CD4-positive, alpha-beta T cell treated with Interferon gamma for 1 hour (primary cell): Measurements from ENCODE around the gene FRRS1L.
"Not testable (repeated sequence)": the region's sequence is repeated elsewhere in the genome, so short reads cannot be mapped to it uniquely, and the experiment has no call there.

ENCODE experiments used
- DNase-seq: peaks from one replicate; pipeline ENCODE4 v3.0.0-alpha.2; 2020

The FRRS1L gene

DNA sequence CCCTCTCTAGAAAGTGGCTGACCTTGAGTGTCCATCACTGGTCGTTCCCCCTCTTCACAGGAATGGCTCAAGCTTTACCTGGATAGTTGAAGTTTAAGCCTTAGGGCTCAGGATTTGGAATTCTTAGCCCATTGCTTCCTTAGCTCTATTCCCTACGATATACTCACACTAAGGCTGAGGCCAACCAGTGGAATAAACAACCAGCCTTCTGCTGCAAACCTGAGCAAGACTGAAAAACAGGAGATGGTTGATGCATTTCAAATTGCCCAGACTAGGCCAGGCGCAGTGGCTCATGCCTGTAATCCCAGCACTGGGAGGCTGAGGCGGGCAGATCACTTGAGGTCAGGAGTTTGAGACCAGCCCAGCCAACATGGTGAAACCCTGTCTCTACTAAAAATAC, 40.4 kb downstream of the FRRS1L start:
- not testable (repeated sequence) for DNase-seq

GRCh38 chr9:109124121-109124520, 42.9 kb downstream of the FRRS1L start:
- DNase-seq = no peak

- no peak for DNase-seq
Observed at GRCh38 chr9:109122726-109123621, 44.1 kb downstream of the FRRS1L start.

DNA sequence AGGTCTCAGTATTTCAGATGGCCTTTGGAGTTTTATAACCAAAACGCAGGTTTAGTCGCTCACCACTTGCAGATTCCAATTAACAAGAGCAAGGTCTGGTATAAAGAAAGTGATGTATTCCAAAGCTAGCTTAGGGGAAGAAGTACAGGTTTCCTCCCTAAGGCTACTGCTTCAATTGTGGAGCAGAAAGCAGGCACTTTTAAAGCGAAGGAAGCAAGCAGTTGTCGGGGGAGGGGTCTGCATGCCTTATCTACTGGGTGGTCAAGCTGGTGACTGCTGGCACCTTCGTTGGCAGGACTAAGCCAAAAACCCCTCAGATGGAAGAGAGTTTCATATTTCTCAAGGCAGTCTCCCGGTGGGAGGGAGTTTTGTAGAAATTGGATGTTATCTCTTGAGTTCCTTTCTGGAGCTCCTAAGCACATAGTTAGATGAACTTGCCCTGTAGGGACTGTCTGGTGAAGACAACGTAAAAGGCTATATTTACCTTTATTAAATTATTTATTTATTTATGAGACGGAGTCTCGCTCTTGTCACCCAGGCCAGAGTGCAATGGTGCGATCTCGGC, 45.7 kb downstream of the FRRS1L start:
- no peak for DNase-seq

- DNase-seq = no peak
Observed at GRCh38 chr9:109120204-109120789, 46.8 kb downstream of the FRRS1L start.

DNA sequence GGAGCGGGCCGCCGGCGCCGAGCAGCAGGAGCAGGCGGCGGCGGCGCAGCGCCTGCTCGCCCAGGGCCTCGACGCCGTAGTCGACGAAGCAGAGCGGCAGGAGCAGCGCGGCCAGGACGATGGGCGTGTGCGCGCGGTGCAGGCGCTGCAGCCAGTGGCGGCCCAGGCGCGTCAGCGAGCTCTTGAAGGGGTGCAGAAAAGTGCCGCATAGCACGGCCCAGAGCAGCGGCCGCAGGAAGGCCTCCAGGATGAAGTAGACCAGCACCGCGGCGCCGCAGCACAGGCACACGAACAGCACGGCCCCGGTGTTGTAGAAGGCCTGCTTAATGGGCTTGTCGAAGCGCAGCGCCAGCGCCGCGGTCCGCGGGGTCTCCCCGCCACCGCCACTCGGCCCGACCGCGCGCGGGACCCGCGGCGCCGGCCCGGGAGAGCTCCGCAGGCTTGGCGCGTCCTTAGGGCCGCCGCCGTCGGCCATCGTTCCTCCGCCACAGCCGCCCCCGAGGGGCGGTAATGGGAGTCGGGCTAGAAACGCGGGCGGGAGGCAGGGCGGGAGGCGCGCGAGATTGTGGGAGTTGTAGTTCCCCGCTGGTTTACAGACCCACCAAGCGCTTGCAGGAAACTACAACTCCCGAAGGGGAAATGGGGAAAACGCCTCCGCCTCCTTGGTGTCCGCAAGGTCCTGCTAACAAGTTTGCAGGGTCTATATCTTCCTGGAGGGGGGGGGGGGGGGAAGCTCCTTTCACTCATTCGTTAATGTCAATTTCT, 47.4 kb downstream of the FRRS1L start, which contains the start of gene TMEM245:
TMEM245 (minus strand) TSS at position 509 of the 765 bp plus-strand sequence; CDS start at position 475, 34 bp downstream.
- DNase-seq = peak; percentile 98

DNA sequence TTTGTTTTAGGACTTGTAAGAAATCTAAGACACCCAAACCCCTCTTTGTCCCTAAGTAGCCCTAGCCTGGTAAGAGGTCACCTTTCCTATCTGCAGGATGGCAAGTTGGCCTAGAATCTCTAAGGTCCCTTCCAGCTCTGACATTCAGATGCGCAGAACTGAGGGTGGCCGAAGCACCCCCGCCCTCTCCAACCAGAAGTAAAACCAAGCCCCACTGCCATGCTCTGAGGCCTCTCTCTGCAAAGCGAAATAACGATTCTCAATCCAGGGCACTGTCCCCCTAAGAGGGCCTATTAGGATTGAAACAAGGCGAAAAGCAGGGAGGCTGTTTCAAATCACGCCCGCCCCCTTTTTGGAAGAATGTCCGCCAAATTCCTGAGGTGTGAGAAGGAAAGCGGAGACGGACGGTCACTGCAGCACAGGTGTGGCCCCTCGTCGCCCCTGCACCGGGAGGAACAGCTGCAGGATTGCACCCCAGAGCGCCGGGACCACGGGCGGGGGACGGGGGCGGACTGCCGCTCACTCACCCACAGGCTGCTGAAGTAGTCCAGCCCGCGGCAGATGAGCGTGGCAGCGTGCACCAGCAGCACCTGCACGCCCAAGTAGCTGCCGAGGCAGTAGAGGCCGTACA, 48.1 kb downstream of the FRRS1L start:
- DNase-seq = no peak

DNA sequence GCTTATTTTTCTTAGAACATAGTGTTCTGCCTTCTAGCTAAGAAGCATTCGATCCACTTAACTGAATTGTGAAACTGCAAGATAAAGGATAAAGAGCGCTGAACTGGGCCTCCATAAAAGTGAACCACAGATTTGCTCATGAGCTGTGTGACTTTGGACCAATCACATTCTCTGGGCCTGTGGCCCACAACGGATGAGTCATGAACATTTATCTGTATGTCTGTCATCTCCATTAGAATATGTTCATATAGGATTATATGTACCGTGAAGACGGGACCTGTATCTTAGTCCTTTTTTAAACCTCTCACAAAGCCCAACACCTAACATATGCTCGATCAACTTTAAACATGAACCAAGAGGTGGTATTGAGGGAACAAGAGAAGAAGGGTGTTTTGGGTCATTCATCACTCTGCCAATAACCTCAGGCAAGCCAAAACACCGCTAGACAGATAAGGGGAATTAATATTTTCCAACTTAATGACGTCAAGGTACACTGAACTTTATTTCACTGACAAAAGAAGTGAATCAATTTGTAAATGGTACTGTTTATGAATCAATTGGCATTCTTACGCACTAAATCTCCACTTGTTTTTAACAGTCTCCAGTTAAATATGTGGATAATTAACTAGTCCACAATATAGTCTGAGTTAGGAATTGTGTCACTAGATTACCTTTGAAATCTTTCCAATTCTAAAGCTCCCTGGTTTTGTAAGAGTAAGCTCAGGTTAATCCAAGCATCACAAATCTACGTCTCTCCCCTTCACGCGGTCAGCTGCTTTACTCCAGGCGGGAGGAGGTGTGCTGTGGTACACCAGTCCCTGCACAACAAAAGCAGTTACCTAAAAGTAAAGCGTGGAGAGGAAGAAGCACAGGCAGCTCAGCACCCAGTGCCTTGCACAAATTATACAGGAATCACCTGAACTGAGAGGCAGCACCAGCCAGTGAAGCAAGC, 48.9 kb downstream of the FRRS1L start:
- no peak for DNase-seq

GRCh38 chr9:109115931-109116526, 51.0 kb downstream of the FRRS1L start:
- no peak for DNase-seq

GRCh38 chr9:109114670-109115069, 52.4 kb downstream of the FRRS1L start:
- no peak for DNase-seq

- DNase-seq = no peak
Observed at GRCh38 chr9:109113892-109114609, 53.0 kb downstream of the FRRS1L start.

GRCh38 chr9:109113254-109113653, 53.8 kb downstream of the FRRS1L start:
- DNase-seq = no peak

DNA sequence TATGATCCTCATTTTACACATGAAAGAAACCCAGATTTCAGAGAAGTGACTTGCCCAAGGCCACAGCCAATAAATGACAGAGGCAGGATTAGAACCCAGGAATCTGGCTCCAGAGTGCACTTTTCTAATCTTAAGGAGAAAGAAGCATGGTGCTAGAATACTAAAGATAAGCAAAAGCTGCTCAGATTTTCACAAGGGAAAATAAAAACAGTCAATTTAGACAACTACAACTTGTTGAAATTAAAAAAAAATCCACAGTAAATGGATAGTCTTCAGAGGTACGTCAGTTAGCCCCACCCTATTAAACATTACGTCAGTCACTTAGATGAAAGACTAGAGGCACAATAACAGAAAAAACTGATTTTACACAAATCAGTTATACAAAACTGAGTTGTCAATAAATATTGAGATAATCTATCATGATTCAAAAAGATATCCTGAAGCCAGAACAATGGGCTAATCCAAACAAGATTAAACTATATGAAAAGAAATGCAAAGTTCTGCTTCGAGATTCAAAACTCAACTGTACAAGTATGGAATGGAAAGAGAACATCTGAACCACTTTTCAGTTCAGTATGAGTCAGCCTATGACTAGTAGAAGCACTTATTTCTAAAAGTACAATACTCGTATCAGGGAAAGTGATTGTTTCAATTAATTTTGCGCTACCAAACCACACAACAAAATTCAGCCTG, 56.6 kb downstream of the FRRS1L start:
- DNase-seq = no peak

DNA sequence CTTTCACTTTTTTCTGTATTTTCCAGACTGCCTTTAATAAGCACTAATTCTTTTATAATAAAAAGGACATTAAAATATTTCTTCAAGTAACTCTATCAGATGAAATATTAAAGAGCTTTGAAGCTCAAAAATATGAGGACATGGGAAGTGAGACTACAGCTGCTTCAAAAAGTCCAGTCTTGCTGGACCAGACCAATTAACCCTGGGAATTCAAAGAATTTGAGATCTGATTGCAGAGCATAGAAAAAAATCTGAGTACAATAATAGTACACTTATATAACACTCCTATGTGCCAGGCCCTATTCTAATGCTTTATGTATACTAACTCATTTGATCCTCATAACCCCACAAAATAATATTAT, 57.1 kb downstream of the FRRS1L start:
- DNase-seq = no peak

GRCh38 chr9:109108318-109108717, 58.7 kb downstream of the FRRS1L start:
- no peak for DNase-seq

DNA sequence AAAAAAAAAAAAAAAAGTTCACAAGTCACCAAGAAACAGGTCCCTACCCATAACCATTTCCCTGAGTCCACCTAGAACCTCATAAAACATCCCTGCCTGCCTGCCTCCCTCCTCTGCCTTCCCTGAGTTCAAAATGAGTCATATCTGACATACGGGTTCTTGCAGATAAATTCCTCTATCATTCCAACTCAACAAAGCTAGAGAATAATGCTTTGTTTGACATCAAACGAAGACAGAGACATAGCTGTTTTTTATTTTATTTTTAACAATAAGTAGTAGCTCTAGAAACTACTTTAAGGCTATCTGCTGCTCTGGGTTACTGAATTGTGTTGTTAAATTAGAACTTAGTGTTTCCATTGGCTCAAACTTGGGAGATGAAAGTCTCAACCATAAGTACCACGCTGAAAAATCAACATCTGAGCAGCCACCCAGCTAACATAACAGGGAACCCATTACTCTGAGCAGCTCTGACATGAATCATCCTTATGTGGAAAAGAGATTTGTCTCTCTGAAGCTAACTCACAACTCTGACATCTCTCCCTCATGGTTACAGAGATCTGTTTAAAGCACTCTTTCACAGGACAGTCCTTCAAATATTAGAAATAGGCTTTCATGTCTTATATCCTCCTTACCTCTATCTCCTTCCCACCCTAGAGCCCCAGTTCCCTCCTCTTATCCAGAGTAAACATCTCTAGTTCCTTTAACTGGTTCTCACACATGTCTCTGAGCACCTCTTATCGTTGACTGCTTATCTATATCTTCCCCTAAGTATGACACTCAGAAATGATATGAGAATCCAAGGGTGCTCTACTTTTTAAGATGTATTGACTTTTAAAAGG, 59.4 kb downstream of the FRRS1L start:
- no peak for DNase-seq

- no peak for DNase-seq
Observed at GRCh38 chr9:109101810-109102209, 65.2 kb downstream of the FRRS1L start.

- DNase-seq = no peak
Observed at GRCh38 chr9:109101202-109101595, 65.8 kb downstream of the FRRS1L start.
